ENCODE results near the gene SPTB.
"Not testable (repeated sequence)": the region's sequence is repeated elsewhere in the genome, so short reads cannot be mapped to it uniquely, and the experiment has no call there.

Gene SPTB

GRCh38 chr14:64816221-64816783 lies 63.4 kb downstream of the SPTB start:
- no peak for FAIRE-seq

- no peak for FAIRE-seq
Measured at GRCh38 chr14:64815257-64815656, 64.5 kb downstream of the SPTB start.

GRCh38 chr14:64812412-64812811 lies 67.3 kb downstream of the SPTB start:
- FAIRE-seq: no peak

GRCh38 chr14:64811676-64812075 lies 68.0 kb downstream of the SPTB start:
- FAIRE-seq: no peak

GRCh38 chr14:64808449-64808848 lies 71.3 kb downstream of the SPTB start:
- FAIRE-seq: no peak

GRCh38 chr14:64807551-64807950 lies 72.2 kb downstream of the SPTB start:
- FAIRE-seq: no peak

DNA sequence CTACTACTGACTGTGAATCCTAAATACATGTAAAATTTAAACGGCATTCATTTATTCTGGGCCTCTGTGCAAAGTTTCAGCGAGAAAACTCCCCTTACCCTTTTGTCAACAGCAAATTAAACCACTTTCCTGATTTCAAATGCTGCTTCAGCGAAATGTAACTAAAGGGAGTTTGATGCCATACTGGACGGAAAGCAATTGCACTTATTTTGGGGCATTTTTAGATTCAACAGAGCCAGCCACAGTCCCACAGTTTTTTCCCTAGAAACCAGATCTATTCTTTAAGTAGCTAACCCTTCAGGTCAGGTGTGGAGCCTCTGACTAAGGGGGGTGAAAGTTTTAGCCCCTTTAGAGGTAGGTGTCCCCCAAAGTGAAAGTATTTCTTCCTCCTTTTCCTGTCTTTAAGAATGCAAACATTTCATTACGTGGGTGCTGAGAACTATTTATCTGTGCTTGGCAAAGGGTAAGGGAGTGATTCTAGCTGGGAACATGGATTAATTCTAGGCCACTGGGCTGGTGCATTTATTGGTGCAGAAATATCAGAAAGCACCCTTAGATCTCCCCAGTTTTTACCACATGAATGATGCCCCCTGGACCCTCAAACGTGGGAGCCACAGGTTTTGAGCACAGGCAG lies 72.7 kb downstream of the SPTB start:
- no peak for FAIRE-seq

GRCh38 chr14:64806202-64806861 lies 73.4 kb downstream of the SPTB start:
- FAIRE-seq: no peak

DNA sequence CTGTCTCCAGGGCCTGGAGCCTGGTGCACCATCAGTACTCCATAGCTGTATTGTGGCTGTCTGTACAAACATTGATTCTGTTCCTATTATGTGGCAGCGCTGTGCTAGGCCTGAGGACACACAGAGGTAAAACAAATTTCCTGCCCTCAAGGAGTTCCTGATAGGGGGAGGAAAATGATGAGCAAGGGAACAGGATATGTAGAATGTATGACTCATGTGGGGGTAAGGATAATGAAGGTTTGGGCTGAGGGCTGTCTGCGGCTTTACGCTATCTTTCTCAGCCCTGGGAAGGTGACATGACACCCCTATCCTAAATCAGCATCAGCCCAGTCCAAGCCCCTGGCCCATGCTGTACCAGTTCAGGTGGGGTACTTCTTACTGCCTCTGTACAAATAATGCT lies 74.1 kb downstream of the SPTB start:
- not testable (repeated sequence) for FAIRE-seq

GRCh38 chr14:64804754-64805260 lies 74.9 kb downstream of the SPTB start:
- FAIRE-seq: no peak

- FAIRE-seq: no peak
Measured at GRCh38 chr14:64801800-64802199, 77.9 kb downstream of the SPTB start.

- no peak for FAIRE-seq
Measured at GRCh38 chr14:64801046-64801445, 78.7 kb downstream of the SPTB start.

DNA sequence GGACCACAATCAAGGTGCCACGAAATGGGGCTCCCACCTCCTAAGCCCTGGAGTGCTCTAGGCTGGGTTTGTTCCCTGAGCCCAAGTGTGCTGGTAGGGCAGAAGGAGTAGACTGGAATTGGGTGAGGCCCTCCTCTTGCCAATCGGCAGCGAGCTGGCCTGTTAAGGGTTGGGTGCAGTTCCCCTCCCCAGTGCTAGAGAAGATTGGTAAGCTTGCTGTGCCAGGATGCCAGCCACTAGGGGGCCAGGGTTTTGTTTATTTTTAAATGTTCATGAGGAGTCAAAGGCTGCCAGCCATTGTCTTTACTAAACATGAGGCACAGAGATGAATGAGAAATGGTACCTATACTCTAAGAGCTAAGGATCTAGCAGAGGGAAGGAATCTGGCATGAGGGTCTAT lies 79.7 kb downstream of the SPTB start:
- no peak for FAIRE-seq

DNA sequence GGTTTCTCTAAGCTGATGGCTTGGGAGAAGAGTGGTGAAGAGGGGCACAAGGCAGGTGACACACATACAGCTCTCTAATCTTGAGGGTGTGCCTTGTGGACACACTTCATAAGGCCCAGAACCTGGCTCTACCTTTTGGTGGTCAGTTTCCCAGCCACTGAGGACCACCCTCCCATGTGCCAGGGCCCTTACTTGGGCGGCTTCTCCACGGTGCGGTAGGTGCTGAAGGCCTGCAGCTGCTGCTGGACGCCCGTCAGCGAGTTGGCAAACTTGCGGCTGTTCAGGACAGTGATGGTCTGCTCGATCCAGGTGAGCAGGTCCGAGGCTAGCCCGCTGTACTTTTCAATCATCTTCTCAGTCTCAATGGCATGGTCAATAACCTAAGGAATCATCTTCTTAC lies 80.2 kb downstream of the SPTB start:
- no peak for FAIRE-seq

GRCh38 chr14:64796369-64796768 lies 83.3 kb downstream of the SPTB start:
- no peak for FAIRE-seq

GRCh38 chr14:64795921-64796320 lies 83.8 kb downstream of the SPTB start:
- no peak for FAIRE-seq

DNA sequence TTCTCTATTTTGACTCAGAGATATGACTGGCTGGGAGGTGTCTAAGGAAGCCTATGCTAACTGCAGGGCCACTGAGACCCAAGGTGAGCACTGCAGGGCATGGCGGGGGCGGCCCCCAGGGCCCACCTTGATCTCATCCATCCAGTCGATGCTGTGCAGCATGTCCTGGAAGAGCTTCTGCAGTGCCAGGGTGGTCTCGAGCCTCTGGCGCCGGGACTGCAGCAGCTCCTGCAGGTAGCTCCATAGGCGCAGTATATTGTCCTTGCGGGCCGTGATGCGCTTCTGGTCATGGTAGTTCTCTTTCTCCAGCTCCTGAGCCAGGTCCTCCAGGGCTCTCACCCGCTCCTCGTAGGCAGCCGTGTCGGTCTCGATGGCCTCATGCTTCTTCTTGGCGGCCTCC lies 84.5 kb downstream of the SPTB start:
- no peak for FAIRE-seq

GRCh38 chr14:64792871-64793560 lies 86.7 kb downstream of the SPTB start:
- FAIRE-seq: no peak

GRCh38 chr14:64792231-64792630 lies 87.5 kb downstream of the SPTB start:
- FAIRE-seq: no peak

- FAIRE-seq: no peak
Measured at GRCh38 chr14:64790478-64790877, 89.2 kb downstream of the SPTB start.

GRCh38 chr14:64789696-64790095 lies 90.0 kb downstream of the SPTB start:
- FAIRE-seq: no peak

DNA sequence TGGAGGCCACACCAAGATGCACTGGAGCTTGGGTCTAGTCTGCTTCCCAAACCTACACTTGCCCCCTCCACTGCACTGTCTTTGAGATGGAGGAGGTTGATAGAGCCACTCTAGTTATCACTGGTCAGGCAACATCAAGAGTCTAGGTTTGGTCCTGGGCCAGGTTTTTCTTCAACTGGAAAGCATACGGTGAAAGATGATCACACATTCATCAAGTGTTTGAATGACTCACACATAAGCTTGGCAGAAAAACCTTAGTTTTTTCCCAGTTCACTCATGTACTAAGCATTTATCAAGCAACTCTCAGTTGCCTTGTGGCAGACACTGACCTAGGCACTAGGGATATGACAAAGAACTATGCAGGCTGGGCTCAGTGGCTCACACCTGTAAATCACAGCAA lies 91.0 kb downstream of the SPTB start:
- no peak for FAIRE-seq

GRCh38 chr14:64787619-64788018 lies 92.1 kb downstream of the SPTB start:
- FAIRE-seq: no peak
